NCI-H2107 treated with DMSO at 0.1 percent for 48 hours (cell line): ENCODE data around the gene POC1A.

Source experiments
- DNase-seq: peaks from one replicate; lab custom pipeline; 2025; ENCODE audit not compliant: unreplicated experiment; lab: John Stamatoyannopoulos, UW

Gene POC1A

GRCh38 chr3:52088445-52089367 is 65.5 kb downstream of the POC1A start:
- no peak for DNase-seq

- DNase-seq: no peak
Observed at GRCh38 chr3:52087731-52088130, 66.5 kb downstream of the POC1A start.

DNA sequence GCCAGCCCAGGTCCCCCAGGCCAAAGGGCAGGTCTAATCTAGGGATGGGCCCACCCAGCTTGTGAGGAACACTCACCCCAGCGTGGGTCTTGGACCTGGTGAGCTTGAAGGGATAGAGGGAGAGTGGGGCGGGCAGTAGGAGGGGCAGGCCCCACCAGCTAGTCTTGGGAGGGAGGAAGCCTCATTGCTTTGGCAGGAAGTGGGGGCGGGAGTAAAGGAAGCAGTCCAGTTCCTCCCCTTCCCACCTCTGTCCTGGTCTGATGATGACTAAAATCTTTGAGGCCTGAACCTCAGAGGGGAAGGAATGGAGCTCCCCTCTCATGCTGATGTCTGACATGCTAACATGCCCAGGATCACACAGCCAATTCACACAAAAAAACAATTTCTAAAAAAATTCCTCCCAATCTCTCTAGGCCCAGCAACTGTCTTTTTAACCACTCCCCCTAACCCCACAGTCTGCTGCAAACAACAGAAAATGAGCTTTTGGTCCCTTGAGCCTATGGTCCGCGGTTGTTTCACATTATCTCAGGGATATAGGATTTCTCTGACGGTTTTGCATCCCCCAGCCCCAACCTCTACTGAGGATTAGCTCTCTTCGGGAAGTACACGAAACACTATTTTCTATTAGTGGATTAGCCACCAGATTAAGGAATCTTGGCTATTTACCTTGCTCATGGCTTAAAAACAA is 67.1 kb downstream of the POC1A start:
- DNase-seq: no peak

- no peak for DNase-seq
Observed at GRCh38 chr3:52086461-52086860, 67.8 kb downstream of the POC1A start.

DNA sequence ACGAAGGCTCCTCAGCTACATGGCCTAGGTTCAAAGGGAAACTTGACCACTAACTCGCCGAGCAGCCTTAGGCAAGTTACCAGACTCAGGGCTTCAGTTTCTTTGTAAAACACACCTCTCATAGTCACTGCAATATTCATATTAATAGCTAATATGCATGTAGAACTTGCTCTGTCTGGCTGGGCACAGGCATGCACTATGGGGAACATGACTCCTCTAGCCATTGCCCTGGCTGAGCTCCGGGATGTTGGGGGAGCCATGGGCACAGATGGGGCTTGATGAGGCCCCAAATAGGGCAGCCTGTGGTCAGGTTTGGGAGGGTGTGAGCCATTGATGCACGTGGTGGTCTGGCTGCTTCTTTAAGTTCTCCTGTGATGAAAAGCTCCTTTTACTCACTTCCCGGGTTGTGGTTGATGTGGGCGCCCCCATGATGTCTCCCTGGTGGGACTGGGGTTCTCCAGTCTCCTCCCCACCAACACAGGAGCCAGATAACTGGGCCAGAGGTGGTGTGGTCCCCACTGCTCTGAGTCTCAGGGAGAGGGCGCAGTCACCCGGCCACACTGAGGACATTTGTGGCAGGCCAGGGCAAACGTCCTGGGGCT is 68.4 kb downstream of the POC1A start:
- no peak for DNase-seq

- DNase-seq: no peak
Observed at GRCh38 chr3:52084954-52085680, 69.1 kb downstream of the POC1A start.

DNA sequence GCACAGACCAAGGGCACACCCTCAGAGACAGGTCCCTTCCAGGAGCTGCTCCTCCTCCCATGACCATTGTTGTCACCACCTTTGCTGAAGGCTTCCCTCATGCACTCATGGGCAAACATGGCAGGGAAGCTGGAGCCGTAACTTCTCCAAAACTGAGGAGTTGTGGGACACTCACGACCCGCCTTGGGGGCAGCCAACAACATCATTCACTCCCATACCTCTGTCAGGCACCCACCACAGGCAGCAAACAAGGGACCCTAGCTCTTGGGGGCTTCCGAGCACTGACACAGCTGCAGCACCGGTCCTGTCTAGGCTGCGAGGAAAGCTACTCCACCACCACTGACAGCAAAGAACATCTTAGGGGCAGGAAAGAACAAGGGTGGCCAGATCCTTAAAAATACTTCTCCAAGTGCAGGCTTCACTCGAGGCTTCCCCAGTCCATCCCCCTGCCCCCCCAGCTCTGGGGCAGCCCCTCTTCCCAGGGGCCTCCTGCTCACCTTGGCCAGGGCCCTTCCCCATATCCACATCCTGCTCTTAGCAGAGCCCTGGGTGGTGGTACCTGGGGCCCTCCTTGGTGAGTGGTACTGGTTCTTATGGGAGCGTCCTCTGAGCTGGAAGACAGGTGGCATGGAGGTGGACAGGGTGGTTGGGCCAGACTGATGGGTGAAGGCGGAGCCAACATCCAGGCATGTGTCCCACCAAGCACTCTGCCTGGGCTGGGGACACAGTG is 69.8 kb downstream of the POC1A start:
- DNase-seq: no peak

DNA sequence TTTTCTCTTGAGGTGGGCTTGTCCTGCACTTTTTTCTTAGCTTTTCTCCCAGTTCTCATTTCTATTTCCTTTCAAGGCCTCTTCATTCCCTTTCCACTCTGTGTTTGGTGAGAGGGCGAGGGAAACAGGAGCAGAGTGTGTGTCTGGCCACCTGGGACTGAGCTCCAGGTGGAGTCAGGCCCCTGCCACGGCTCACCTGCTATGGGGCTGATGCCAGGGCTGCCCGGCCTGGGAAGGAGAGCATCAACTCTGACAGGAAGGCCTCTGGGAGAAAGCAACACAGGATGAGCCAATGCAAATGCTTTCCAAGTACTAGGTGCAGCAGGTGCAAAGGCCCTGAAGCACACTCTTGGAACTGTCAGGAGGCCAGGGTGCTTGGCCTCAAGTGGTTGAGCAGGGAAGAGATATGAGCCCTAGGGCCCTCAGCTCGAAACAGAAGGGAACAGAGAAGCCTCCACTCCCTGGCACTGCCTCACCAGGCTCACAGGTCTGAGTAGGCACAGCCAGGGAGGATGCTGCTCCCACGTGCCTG is 70.6 kb downstream of the POC1A start:
- no peak for DNase-seq

DNA sequence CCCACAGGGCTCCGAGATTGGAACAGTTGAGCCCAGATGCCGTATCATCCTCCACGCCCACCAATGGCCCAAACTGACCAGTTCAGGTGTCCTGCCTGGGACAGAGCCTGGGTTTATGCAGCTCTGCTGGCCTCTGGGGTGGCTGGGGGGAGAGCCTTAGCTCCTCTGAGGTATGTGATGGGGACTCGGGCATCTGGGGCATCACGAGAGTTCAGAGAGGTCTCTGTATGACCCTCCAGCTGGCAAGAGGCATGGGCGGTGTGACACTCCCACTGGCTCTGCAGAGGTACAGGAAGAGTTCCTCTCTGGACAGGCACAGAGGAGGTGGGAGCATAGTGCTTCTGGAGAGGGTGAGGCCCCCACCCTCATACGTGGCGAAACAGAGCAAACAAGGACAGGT is 71.3 kb downstream of the POC1A start:
- no peak for DNase-seq

DNA sequence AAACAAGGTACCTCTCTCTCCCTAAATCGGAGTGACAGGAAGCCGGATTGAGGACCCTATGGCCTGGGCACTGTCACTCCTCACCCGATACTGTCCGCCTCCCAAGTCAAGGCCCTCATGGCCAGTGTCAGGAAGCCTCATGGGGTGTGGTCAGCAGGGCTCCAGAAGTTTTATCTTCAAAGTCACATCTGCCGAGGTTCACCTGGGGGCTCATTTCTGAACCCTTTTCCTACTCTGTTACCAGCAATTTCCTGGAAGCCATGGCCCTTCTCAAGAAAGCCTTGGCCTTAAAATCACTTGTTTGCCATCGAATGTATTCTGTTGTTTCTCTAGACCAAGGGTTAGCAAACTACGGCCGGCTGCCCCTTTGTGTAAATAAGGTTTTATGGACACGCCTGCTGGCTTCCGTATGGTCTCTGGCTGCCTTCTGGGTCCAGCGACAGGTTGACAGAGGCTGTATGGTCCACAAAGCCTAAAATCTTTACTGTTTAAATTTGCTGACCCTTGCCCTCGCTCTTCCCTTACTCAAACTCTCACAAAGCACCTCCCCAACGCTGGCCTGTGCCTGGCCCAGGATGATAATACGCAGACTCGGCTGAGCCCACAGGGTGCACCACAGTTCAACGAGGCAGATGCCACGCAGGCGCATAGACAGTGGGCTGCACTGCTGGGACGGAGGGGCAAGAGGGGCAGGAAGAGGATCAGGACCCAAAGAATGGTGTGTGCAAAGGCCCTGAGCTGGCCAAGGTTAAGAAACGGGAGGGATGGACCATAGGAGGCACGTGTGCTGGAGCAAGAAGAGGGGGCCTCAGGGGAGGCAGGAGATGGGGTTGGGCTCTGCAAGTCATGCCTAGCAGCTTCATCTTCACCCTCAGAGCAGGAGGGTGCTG is 73.1 kb downstream of the POC1A start:
- DNase-seq: no peak

DNA sequence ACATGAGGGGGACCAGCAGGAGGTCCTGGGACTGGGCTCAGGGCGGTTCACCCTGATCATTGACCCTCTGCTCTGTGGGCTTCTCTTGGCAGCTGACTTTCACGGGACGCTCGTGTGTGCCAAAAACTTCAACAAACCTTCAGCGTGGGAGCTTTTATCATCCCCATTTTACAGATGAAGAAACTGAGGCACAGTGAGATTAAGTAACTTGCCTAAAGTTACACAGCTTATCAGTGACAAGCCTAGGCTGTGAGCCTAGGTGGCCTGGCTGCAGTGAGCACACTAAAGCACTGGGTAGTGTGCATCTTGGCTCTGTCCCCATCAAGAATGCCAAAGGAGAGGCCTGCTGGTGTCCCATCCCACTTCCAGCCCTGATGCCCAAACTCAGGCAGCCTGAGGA is 74.3 kb downstream of the POC1A start:
- DNase-seq: no peak

DNA sequence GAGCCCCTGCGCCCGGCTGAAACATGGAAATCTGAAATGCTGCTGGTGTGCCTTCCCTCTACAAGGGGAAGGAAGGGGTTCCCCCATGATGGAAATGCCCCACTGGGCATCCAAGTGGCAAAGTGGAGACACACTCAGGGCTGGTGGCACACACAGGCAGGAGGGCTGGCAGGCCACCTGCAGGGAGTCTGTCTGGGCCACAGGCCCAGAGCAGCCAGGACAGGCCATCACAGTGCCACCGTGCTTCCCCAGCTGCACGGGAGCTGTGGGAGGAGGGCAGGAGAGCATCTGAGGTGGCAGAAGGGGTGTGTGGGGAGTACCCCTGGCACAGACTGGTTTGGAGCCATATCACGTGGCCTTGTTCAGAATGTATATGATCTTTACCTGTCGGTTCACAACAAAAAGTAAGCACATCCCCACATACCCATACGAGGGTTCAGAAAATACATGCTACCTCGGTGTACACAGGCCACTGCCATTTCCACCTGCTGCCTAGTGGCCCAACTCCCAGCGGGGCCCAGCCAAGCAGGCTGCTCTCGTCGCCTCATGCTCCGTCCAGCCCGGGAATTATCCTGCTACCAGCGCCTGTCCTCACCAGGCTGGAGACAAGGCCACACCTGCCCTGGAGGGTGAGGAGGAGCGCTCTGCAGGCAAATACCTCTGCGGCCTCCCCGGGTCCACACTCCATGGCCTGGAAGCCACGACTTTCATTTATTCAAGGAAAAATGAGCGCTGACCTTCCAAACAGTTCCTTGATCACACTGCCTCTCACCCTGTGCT is 75.3 kb downstream of the POC1A start:
- DNase-seq: no peak

DNA sequence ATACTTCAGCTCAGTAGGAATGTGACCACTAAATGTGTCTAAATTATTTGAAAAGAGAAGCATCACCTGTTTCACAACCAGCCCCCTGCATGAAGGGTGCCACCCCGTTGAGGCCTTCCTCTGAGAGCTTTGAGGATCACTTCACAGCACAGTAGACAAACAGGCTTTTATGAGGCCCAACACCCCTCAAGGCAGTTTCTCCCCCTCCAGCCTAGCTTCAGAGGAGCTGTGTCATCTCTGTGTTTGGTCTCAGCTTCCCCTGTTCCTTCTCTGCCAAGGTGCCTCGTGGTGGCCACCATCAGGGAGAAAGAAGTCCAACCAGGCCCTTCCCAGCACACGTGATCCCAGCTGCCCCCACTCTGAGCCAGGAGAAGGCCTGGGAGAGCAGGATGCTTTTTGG is 76.3 kb downstream of the POC1A start:
- DNase-seq: no peak

- no peak for DNase-seq
Observed at GRCh38 chr3:52076896-52077780, 77.1 kb downstream of the POC1A start.

DNA sequence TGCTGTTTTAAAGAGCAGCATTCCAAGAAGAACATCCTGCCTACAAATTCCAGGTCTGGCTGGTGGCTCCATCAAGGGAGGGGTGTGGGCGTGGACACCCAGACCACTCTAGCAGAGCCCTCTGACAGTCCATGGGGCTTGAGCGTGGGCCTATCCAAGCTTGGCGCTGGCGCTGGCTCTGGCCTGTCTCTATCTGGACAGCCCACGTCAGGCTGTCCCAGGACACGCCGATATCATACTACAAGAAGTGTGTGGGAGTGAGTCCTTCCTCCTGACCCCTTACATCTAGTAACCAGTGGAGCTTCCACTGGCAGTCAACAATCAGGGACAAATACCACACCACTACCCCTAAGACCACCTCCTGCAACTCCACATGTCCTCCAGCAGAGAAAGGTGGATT is 80.7 kb downstream of the POC1A start:
- no peak for DNase-seq

DNA sequence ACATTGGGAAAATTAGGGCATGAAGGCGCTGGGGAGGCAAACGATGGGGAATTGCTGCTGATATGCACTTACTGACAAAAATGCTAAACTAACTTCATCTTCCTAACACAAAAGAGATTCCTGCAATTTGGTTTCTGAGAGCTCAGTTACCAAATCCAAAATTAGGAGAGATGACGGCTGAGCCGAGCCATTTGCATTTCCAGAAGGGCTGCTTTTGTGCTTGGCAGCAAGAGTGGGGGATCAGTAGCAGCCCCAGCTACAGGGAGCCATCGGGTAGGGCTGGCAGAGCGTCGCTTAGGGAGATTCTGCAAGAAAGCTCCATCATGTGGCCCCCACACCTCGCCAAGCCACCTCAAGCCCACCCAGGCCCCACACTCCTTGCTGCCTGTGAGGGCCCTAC is 81.8 kb downstream of the POC1A start:
- no peak for DNase-seq

DNA sequence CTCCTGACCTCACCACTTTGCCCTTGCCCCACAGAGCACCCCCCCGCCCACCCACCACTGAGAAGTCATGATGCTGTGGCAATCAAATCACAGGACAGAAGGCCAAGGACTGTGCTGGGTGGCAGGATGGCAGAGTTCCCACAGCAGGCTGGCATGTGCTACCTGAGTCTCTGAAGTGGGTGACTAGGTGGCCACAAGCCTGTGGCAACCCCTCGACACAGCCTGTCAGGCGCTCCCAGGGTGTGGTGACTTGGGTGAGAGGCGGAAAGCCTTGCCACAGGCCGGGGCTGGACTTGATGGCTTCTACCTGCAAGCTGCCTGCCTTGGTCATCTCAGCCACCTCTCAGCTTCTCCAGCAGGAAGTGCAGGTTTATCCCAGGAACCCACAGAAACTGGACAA is 82.2 kb downstream of the POC1A start:
- no peak for DNase-seq
